ENCODE data around the gene MCL1.

Gene MCL1

DNA sequence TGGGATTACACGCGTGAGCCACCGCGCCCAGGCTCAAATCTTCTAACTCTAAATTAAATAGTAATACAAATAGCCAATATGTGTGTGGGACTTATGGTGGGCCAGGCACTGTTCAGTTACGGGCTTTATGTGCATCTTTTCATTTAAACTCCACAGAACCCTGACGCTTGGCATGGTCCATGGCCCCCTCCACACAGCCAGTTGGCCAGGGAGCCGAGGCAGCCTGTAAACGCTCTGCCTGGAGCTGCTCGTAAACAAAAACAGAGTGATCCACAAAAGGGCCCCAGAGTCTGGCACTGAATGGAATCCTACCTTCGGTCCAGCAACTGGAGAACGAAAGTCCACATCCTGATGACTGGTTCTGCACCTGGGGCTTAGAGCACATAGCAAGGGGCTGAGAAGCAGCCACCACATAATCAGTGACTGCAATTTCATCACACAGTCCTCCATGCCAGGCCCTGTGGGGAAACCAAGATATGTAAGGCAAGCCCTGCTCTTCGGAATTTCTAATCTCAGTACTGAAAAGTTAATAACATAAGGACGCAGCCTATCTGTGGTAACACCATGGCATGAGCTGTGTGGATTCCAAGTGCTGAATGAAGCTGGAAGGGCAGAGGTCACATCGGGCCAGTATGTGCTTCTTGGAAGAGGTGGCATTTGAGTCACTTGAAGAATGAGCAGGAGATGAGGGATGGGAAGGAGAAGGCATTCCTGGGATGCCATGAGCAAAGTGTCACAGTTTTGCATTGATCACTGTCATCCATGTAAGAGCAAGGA lies 43.7 kb downstream of the MCL1 start:
- peak; percentile 57 for DNase-seq

DNA sequence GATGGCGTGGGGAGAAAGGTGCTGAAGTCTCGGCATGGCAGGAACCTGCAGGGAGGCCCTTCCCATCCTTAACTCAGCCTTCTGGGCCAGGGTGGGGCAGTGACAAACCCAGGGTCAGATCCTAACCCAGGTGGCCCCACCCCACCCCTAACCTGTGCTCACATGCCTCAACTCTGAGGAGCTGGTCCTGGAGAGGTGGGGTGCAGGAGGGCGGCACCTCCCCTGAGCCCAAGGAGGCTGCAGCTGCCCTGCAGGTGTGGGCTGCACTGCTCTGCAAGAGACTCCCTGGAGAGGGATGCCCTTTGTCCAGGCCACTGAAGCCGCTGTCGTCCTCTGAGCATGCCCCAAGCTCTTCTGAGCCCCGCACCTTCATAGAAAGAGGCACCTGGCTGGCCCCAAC lies 45.4 kb downstream of the MCL1 start:
- DNase-seq: no peak

DNA sequence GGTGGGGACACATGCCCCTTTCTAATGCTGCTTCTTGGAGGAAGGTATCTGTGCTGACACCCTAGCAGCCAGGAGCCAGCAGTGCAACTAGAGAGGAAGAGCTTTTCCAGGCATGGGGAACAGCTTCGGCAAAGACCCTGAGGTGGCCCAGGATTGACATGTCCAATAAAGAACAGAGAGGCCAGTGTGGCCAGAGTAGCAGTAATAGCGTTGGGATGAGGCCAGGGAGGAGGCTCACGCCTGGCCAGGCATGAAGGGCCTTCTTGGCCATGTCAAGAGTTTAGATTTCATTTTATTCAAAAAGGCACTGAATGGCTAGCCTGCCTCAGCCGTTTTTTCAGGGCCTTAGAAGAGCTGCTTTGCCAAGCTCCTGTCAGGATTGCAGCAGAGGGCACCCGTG lies 46.5 kb downstream of the MCL1 start:
- no peak for DNase-seq

GRCh38 chr1:150530491-150531159 lies 48.8 kb downstream of the MCL1 start:
- DNase-seq: no peak

GRCh38 chr1:150529017-150529416 lies 50.4 kb downstream of the MCL1 start:
- DNase-seq: peak; percentile 69

GRCh38 chr1:150528196-150528595 lies 51.2 kb downstream of the MCL1 start:
- DNase-seq: peak; percentile 75

- DNase-seq: no peak
These were observed 54.1 kb downstream of the MCL1 start for GRCh38 chr1:150525348-150525747.
